Mesendoderm (in vitro differentiated cells): ENCODE data around the gene TPRA1.
A peak's percentile ranks its signal among the peaks of the same experiment; 100 is the strongest.

Source experiments
- DNase-seq: peaks from one replicate; pipeline ENCODE4 v3.0.0; 2013
- H2AK5ac ChIP-seq: 2 replicates; pipeline ENCODE4 v1.6.1; 2013; ENCODE audit warnings: low read length, inconsistent platforms
- H2BK120ac ChIP-seq: 2 replicates; pipeline ENCODE4 v1.6.1; 2013; ENCODE audit warnings: low read depth, mild to moderate bottlenecking, low read length, moderate library complexity, mixed read lengths
- H2BK15ac ChIP-seq: replicated peaks from 2 replicates; pipeline ENCODE4 v1.6.1; 2013; ENCODE audit warnings: low read depth, mild to moderate bottlenecking, moderate library complexity
- H2BK5ac ChIP-seq: 2 replicates; pipeline ENCODE4 v1.6.1; 2013; ENCODE audit warnings: low read length, inconsistent platforms
- H3K18ac ChIP-seq: 2 replicates; pipeline ENCODE4 v1.6.1; 2013; ENCODE audit warnings: mild to moderate bottlenecking, low read length, mixed read lengths
- H3K23ac ChIP-seq: one replicate; pipeline ENCODE4 v1.6.1; 2013; ENCODE audit warnings: low read length
- H3K27ac ChIP-seq: 2 replicates; pipeline ENCODE4 v1.5.1; 2013; ENCODE audit warnings: low read depth, mild to moderate bottlenecking, inconsistent platforms, low read length, moderate library complexity
- H3K27me3 ChIP-seq: 2 replicates; pipeline ENCODE4 v1.6.1; 2013; ENCODE audit warnings: low read length, control low read depth, mild to moderate bottlenecking, inconsistent platforms; ENCODE audit not compliant: insufficient read depth, poor library complexity
- H3K36me3 ChIP-seq: 2 replicates; pipeline ENCODE4 v1.6.1; 2013; ENCODE audit warnings: low read length, inconsistent platforms; ENCODE audit not compliant: control insufficient read depth, insufficient read depth
- H3K4ac ChIP-seq: one replicate; pipeline ENCODE4 v1.6.1; 2013; ENCODE audit warnings: low read depth, mild to moderate bottlenecking, low read length, moderate library complexity
- H3K4me1 ChIP-seq: 2 replicates; pipeline ENCODE4 v1.6.1; 2013; ENCODE audit warnings: low read depth, low read length, inconsistent platforms; ENCODE audit not compliant: control insufficient read depth
- H3K4me2 ChIP-seq: 2 replicates; pipeline ENCODE4 v1.6.1; 2013; ENCODE audit warnings: low read length
- H3K4me3 ChIP-seq: 2 replicates; pipeline ENCODE4 v1.5.1; 2013; ENCODE audit warnings: mild to moderate bottlenecking, low read length
- H3K56ac ChIP-seq: one replicate; pipeline ENCODE4 v1.6.1; 2013; ENCODE audit warnings: low read length
- H3K79me1 ChIP-seq: 2 replicates; pipeline ENCODE4 v1.6.1; 2013; ENCODE audit warnings: low read length, inconsistent platforms
- H3K79me2 ChIP-seq: 2 replicates; pipeline ENCODE4 v1.6.1; 2013; ENCODE audit warnings: mild to moderate bottlenecking, low read length; ENCODE audit not compliant: control insufficient read depth, insufficient read depth
- H3K9ac ChIP-seq: 2 replicates; pipeline ENCODE4 v1.6.1; 2013; ENCODE audit warnings: low read length, inconsistent platforms
- H4K5ac ChIP-seq: one replicate; pipeline ENCODE4 v1.6.1; 2013; ENCODE audit warnings: low read length
- H4K8ac ChIP-seq: one replicate; pipeline ENCODE4 v1.6.1; 2013; ENCODE audit warnings: low read depth, mild to moderate bottlenecking, control low read depth, low read length, moderate library complexity
- WGBS: extraction: QIAGEN DNeasy Blood & Tissue Kit; methylation state at CpG from one replicate; pipeline ENCODE4 v1.1.7; 2013; ENCODE audit warnings: low lambda C conversion rate, missing lambda C conversion rate; ENCODE audit not compliant: insufficient coverage; ENCODE audit errors: extremely low coverage; 5-methylcytosine and 5-hydroxymethylcytosine counted together

TPRA1 gene

GRCh38 chr3:127560051-127560787 is 30.3 kb downstream of the TPRA1 start:
- H4K5ac ChIP-seq, result no peak overlapping the region
- no peaks in the 10 kb centered on the region for H3K27me3 ChIP-seq
- H3K9ac ChIP-seq, result no peak overlapping the region
- no peak overlapping the region for H2BK5ac ChIP-seq
- no peak overlapping the region for H3K18ac ChIP-seq
- H3K4me2 ChIP-seq, result no peak overlapping the region
- H3K56ac ChIP-seq, result no peak overlapping the region
- H2BK15ac ChIP-seq, result no peak overlapping the region
- no peak overlapping the region for H4K8ac ChIP-seq
- no peak overlapping the region for H3K23ac ChIP-seq
- no peaks in the 10 kb centered on the region for H3K4me1 ChIP-seq
- no peaks in the 10 kb centered on the region for H3K79me1 ChIP-seq
- no peak for DNase-seq
- no peak overlapping the region for H2AK5ac ChIP-seq
- H3K27ac ChIP-seq, result no peak overlapping the region
- H2BK120ac ChIP-seq, result no peak overlapping the region
- no peak overlapping the region for H3K4ac ChIP-seq
- no CpG with 5 or more reads among the region's 3 CpGs for WGBS
- no peaks in the 10 kb centered on the region for H3K36me3 ChIP-seq
- H3K79me2 ChIP-seq, result no peaks in the 10 kb centered on the region
- H3K4me3 ChIP-seq, result no peak overlapping the region

- Histone ChIP-seq H3K27me3 (no peaks in the 10 kb centered on the region), H3K79me1 (no peaks in the 10 kb centered on the region), H3K4me3 (no peak overlapping the region), H3K27ac (no peak overlapping the region), H4K5ac (no peak overlapping the region), H3K4me2 (no peak overlapping the region), H3K79me2 (no peaks in the 10 kb centered on the region), H2AK5ac (no peak overlapping the region), H3K36me3 (no peaks in the 10 kb centered on the region), H2BK120ac (no peak overlapping the region), H3K18ac (no peak overlapping the region), H3K9ac (no peak overlapping the region), H3K4ac (no peak overlapping the region), H3K4me1 (no peaks in the 10 kb centered on the region), H3K23ac (no peak overlapping the region), H2BK5ac (no peak overlapping the region), H3K56ac (no peak overlapping the region), H2BK15ac (no peak overlapping the region), H4K8ac (no peak overlapping the region)
- peak; percentile 22 for DNase-seq
- no CpG with 5 or more reads among the region's 6 CpGs for WGBS
Observed at GRCh38 chr3:127556565-127556964, 34.0 kb downstream of the TPRA1 start.

GRCh38 chr3:127555108-127555507 is 35.4 kb downstream of the TPRA1 start:
- no peaks in the 10 kb centered on the region for H3K36me3 ChIP-seq
- H3K79me1 ChIP-seq, result no peaks in the 10 kb centered on the region
- H3K79me2 ChIP-seq, result no peaks in the 10 kb centered on the region
- H4K5ac ChIP-seq, result no peak overlapping the region
- no peak overlapping the region for H3K4ac ChIP-seq
- no peak overlapping the region for H2BK15ac ChIP-seq
- no peak overlapping the region for H2BK120ac ChIP-seq
- H3K9ac ChIP-seq, result no peak overlapping the region
- no peak overlapping the region for H4K8ac ChIP-seq
- H3K18ac ChIP-seq, result no peak overlapping the region
- no peak overlapping the region for H3K56ac ChIP-seq
- H3K27me3 ChIP-seq, result no peaks in the 10 kb centered on the region
- no peak overlapping the region for H3K23ac ChIP-seq
- DNase-seq, result no peak
- H2AK5ac ChIP-seq, result no peak overlapping the region
- no peak overlapping the region for H3K4me2 ChIP-seq
- no peak overlapping the region for H3K4me3 ChIP-seq
- H2BK5ac ChIP-seq, result no peak overlapping the region
- no peak overlapping the region for H3K27ac ChIP-seq
- no peaks in the 10 kb centered on the region for H3K4me1 ChIP-seq
- no CpG with 5 or more reads among the region's 4 CpGs for WGBS

GRCh38 chr3:127552038-127552437 is 38.5 kb downstream of the TPRA1 start:
- Histone ChIP-seq H2BK5ac (no peak overlapping the region), H4K5ac (no peak overlapping the region), H3K56ac (no peak overlapping the region), H3K27ac (no peak overlapping the region), H3K9ac (no peak overlapping the region), H3K4me1 (peaks cover under 1% of the 10 kb centered on the region), H2AK5ac (no peak overlapping the region), H3K4ac (no peak overlapping the region), H2BK120ac (no peak overlapping the region), H3K23ac (no peak overlapping the region), H3K36me3 (no peaks in the 10 kb centered on the region), H3K27me3 (no peaks in the 10 kb centered on the region), H4K8ac (no peak overlapping the region), H3K79me1 (no peaks in the 10 kb centered on the region), H3K4me2 (no peak overlapping the region), H3K4me3 (no peak overlapping the region), H2BK15ac (no peak overlapping the region), H3K79me2 (no peaks in the 10 kb centered on the region), H3K18ac (no peak overlapping the region)
- no CpG with 5 or more reads among the region's 1 CpG for WGBS
- DNase-seq, result no peak

- Histone ChIP-seq H3K27ac (no peak overlapping the region), H2AK5ac (no peak overlapping the region), H3K36me3 (no peaks in the 10 kb centered on the region), H3K79me1 (no peaks in the 10 kb centered on the region), H3K27me3 (no peaks in the 10 kb centered on the region), H3K56ac (no peak overlapping the region), H3K23ac (no peak overlapping the region), H3K79me2 (no peaks in the 10 kb centered on the region), H4K8ac (no peak overlapping the region), H2BK15ac (no peak overlapping the region), H4K5ac (no peak overlapping the region), H3K4me3 (no peak overlapping the region), H3K18ac (no peak overlapping the region), H3K4ac (no peak overlapping the region), H2BK120ac (no peak overlapping the region), H2BK5ac (no peak overlapping the region), H3K9ac (no peak overlapping the region), H3K4me2 (no peak overlapping the region), H3K4me1 (peaks cover 3% of the 10 kb centered on the region)
- DNase-seq, result no peak
- WGBS, result no CpG with 5 or more reads among the region's 7 CpGs
Observed at GRCh38 chr3:127551178-127551577, 39.4 kb downstream of the TPRA1 start.
